GM12891 (cell line): ENCODE data around the gene IFIT3.
"Not testable (repeated sequence)": the region's sequence is repeated elsewhere in the genome, so short reads cannot be mapped to it uniquely, and the experiment has no call there.

Experiments used
- DNase-seq: peaks from one replicate; pipeline ENCODE4 v3.0.0; 2011; ENCODE audit warnings: low spot score; ENCODE audit not compliant: insufficient read length
- FAIRE-seq: peaks from 2 replicates; lab custom pipeline; 2011; peaks lifted over from hg19 to GRCh38; lab: Jason Lieb, UNC
- PAX5 ChIP-seq: IDR thresholded peaks from 2 replicates; pipeline ENCODE4 v1.6.1; 2011; ENCODE audit warnings: low read length, moderate library complexity, mild to moderate bottlenecking; ENCODE audit not compliant: insufficient read depth, severe bottlenecking
- POLR2A ChIP-seq: IDR thresholded peaks from 2 replicates; pipeline ENCODE4 v1.6.1; 2011; ENCODE audit warnings: low read depth, low read length, control low read depth
- POLR2AphosphoS5 ChIP-seq: IDR thresholded peaks from 2 replicates; pipeline ENCODE4 v1.6.1; 2011; ENCODE audit warnings: low read depth, low read length, control low read depth
- POU2F2 ChIP-seq: IDR thresholded peaks from 2 replicates; pipeline ENCODE4 v1.6.1; 2011; ENCODE audit warnings: low read depth, mild to moderate bottlenecking, control low read depth, low read length, moderate library complexity
- SPI1 ChIP-seq: IDR thresholded peaks from 2 replicates; pipeline ENCODE4 v1.6.1; 2011; ENCODE audit warnings: low read depth, low read length, control low read depth
- TAF1 ChIP-seq: IDR thresholded peaks from 2 replicates; pipeline ENCODE4 v1.6.1; 2011; ENCODE audit warnings: low read depth, low read length, control low read depth

IFIT3 gene

DNA sequence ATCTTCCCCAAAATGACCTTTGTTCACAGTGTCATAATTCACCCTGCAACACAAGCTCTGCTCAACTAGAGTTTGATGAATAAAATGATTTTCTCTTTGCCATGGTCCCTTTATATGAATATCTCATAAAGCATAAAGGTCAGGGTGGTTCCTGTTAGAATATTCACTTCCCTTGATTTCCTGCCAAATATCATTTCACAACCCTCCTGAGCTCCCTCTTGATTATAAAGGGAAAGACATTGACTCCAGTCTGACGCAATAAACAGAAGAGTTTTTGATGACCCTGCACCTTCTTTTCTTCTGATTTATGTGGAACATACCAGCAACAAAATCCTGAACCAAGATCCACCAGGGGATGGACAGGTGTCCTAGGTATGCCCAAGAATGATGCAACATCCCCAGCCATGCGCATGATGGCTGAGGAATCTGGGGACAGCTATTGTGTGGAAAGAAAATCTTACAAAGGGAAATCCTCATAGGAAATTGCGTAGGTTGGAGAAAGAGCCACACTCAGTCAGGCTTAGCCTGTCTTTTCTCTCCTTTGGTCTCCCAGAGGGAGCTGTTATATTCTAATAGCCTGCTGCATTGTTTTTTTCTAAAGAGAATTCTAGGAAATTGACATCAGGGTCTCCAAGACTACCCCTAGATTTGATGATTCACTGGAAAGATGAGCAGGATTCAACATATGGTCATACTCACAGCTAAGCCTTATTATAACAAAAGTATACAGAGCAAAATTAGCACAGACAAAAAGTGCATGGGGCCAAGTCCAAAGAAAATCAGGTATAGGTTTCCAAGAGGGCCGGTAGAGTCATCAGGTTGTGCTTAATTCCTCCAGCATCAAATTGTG, 18.8 kb downstream of the IFIT3 start:
- no peak for DNase-seq
- TF ChIP-seq TAF1 (no peak), POU2F2 (no peak), SPI1 (no peak), POLR2A (no peak), PAX5 (no peak), POLR2AphosphoS5 (no peak)

DNA sequence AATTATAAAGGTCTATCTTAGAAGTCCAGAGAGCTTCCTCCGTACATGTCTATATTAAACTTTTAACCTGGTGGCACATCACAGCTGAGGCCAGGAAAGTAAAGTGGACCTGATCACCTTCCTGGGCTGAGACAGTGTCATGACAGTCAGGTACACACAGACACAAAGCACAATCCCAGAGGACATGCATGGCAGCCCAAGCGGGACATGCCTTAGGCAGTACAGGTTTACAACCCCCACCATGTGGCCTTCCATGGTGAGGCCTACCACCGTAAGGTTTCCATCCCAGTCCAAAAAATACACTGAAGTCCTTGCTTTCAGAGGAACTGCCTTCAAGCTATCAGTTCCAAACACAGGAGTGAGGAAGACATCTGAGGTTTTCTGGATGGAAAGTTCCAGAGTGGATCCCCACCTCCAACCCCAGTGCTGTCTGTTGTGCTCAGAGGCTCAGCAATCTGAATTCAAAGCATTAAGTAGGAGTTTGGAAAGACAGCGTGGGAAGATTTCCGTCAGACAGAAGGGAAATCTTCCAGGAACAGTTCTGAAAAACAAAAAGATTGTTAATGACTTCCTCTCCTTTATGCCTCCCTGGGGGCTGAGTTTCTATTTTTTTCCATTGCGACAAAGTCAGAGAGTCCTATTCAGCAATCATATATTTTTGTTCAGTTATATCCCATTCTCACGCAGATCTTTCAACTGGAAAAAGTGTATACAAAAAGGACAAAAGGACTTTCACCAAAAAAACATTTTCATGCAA, 20.1 kb downstream of the IFIT3 start:
- DNase-seq = no peak
- TF ChIP-seq POLR2AphosphoS5 (no peak), SPI1 (0 out of 2 replicates have a peak, but pooled peaks have one; percentile 16)
- FAIRE-seq = peak; percentile 75

More for the DNA sequence above, 18.8 kb downstream of the IFIT3 start:
- FAIRE-seq = no peak

DNA sequence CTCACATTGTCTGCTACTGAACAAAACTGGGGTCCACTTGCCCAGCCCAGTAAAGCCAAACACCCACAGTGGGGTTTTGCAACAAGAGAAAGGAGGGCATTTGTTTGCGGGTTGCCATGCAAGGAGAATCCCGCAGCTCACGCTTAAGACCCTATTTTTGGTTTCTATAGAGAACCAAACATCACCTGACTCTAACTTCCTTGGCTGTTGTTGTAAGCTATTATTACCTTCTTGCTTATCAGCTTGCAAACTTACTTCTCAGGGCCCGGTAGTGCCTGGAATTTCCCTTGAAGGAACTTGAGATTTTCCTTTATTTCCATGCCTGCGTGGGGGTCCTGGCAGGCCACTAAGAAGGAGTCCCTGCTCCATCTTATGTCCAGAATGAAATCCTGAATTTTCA, 20.7 kb downstream of the IFIT3 start:
- no peak for DNase-seq
- TF ChIP-seq POU2F2 (no peak), TAF1 (no peak), PAX5 (no peak), POLR2A (no peak)
- no peak for FAIRE-seq

DNA sequence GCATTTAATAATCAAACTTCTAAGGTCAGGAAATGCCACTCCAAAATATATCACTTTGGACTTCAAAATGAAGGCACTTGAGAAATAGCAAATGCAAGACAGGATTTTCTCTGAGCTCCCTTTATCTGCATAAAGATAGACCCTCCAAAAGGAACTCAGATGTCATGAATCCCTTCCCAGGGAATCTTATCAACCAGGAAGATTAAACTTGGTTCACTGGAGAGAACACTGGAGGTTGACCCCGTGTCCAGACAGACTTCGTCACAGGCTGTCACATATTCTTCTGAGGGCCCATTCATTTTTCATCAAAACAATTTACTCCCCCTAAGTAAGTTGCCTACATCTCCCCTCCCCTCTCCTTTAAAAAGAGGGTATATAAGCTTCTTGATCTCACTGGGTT, 21.2 kb downstream of the IFIT3 start:
- FAIRE-seq (no peak), DNase-seq (no peak)
- no peak for TF ChIP-seq SPI1
- TF ChIP-seq POLR2A = no peak
- no peak for TF ChIP-seq PAX5
- no peak for TF ChIP-seq POLR2AphosphoS5
- TF ChIP-seq POU2F2 = no peak
- no peak for TF ChIP-seq TAF1

DNA sequence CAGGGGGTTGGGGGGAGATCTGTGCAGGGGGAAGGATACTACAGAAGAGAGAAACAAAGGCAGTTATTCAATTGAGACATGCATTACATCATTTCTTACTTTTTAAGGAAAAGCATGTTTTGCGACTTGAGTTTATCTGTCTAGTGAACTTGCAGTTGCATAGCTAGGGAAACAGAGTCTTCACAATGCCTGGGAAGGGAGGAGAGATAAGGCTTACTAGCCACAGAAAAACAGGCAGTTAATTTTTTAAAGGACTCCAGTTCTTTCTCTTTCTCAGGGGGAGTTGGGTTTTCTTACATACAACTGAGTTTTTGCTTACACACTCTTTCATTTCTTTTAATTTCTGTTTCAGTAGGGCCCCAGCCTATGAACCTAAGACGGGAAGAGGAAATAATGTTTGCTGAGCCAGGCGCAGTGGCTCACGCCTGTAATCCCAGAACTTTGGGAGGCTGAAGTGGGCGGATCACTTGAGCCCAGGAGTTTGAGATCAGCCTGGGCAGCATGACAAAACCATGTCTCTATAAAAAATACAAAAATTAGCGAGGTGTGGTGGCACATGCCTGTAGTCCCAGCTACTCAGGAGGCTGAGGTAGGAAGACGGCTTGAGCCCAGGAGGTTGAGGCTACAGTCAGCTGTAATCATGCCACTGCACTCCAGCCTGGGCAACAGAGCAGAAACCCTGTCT, 23.0 kb downstream of the IFIT3 start:
- FAIRE-seq = peak; percentile 45
- not testable (repeated sequence) for DNase-seq

DNA sequence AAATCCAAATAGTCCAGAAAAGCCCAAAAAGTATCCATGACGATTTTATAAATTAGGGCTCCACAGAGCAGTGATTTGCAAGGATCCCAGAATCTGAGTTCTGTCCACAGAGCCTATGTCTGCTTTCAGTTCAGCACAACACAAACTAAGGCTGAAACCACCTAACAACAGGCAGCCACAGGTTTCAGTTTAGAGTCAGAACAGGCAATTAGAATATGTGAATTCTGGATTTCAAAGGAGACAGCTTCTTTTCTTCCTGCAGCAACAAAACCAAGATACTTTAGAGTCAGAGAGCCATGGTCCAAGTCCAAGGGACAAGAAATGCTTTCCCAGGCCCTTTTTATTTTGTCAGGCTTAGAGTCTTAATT, 23.6 kb downstream of the IFIT3 start:
- DNase-seq (no peak), FAIRE-seq (peak; percentile 90)
- TF ChIP-seq POU2F2 (peak; percentile 60; the same call in 1 of the 2 replicates), POLR2A (no peak), PAX5 (no peak), TAF1 (no peak), SPI1 (0 out of 2 replicates have a peak, but pooled peaks have one; percentile 5), POLR2AphosphoS5 (no peak)

DNA sequence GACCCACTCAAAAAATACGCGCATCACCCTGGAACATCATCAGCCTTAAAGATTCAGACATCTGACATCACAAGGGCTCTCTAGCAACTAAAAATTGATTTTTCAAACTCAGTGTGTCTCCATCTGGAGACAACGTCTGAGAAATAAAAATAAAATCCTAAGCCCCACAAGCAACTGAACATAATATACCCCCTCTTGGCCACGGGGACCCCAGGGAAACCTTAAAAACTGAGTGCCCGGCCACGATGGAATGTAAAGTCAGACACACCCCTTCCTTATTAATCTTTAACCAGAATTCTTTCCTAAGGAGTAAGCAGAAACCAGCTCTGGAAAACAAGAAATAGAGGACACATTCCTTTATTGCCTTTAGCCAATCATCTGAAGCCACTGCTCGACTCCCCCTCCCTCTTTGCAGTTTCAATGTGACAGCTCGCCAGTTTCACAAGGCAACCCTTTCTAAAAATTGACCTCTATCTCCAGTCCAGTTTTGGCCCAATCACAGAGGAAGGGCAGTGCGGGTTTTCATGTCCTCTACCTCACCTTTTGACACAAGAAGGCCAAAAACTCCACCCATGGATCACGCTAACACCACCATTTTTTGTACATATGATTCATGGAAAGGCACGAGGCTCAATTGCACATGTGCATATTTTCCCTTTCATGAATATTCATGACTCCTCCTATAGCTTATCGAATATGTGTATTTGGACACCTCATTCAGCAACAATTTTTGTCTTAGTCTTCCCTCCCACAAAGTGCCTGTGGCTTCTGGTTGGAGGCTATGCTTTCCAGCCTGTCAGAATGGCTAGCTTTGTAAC, 24.2 kb downstream of the IFIT3 start:
- peak; percentile 60 for FAIRE-seq
- TF ChIP-seq POU2F2 (peak; percentile 82; the same call in 1 of the 2 replicates), SPI1 (no peak)
- no peak for DNase-seq

DNA sequence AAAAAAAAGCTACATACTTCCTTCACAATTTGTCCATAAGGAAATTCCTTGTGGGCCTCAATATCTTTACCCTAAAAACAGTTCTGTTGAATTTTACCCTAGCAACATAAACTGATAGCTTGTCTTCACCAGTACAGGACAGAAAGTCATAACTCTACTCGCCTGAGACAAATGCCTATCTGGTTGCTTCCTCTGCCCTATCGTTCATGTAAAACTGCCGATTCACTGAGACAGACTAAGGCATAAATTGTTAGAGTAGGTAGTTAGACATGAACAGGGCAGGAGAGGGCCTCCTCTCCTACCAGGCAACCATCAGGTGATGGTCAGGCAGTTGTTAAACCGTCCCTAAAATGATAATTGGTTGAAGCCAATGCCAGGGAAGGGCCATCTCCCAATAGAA, 25.0 kb downstream of the IFIT3 start:
- FAIRE-seq (no peak), DNase-seq (no peak)
- TF ChIP-seq SPI1 (no peak), PAX5 (no peak), POLR2A (no peak), POU2F2 (no peak), POLR2AphosphoS5 (no peak), TAF1 (no peak)

DNA sequence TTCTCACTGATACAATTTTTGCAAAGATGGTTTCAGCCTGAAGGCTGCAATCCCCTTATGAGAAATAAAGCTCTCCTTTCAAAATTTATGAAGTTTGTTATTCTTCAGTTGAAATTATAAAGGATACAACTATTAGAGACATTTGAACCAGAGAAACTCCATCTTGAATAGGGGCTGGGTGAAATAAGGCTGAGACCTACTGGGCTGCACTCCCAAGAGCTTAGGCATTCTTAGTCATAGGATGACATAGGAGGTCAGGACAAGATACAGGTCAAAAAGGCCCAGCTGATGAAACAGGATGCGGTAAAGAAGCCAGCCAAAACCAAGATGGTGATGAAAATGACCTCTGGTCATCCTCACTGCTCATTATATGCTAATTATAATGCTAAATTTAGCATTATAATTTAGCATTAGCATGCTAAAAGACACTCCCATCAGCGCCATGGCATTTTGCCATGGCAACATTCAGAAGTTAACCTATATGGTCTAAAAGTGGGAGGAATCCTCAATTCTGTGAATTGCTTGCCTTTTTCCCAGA, 27.7 kb downstream of the IFIT3 start:
- DNase-seq (no peak), FAIRE-seq (no peak)

More for the DNA sequence above, 27.7 kb downstream of the IFIT3 start:
- TF ChIP-seq SPI1 = no peak
- TF ChIP-seq POLR2A = no peak
- no peak for TF ChIP-seq POLR2AphosphoS5
- TF ChIP-seq POU2F2 = no peak
- TF ChIP-seq TAF1 = no peak
- TF ChIP-seq PAX5 = no peak
